Mammary epithelial cell (primary cell): ENCODE data around the gene ANO1.

ENCODE experiments used
- CTCF ChIP-seq, 2 donors: IDR thresholded peaks in 1 of 2; conservative IDR thresholded peaks in 1 of 2; 2 replicates each; pipeline ENCODE4 v1.5.1; 2011 to 2012; ENCODE audit warnings: inconsistent platforms in 2 of 2, low read length in 2 of 2, mild to moderate bottlenecking in 2 of 2, control low read depth in 1 of 2, low read depth in 1 of 2; ENCODE audit not compliant: insufficient read depth in 1 of 2; ENCODE audit errors: extremely low read depth in 1 of 2
- EZH2 ChIP-seq: IDR thresholded peaks from 2 replicates; pipeline ENCODE4 v1.6.1; 2012; ENCODE audit warnings: low read length, inconsistent platforms, borderline replicate concordance

DNA sequence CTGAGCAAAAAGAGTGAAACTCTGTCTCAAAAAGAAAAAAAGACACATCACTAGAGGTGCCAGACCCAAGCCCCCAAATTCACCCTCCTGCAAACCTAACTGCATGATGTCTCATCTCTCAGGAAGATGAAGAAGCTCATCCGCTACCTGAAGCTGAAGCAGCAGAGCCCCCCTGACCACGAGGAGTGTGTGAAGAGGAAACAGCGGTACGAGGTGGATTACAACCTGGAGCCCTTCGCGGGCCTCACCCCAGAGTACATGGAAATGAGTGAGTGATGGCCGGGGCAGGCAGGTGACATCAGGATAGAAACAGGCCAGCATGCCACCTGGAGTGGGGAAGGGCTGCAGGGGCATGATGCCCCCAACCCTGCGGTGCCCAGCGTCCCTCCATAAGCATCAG lies 89.0 kb downstream of the ANO1 start:
- TF ChIP-seq CTCF (conservative IDR thresholded peaks at IDR 0.05 in 1 of 2, IDR thresholded peaks at IDR 0.05 in 1 of 2; ENCODE audit: extremely low read depth in 1 of 2, insufficient read depth in 1 of 2, low read depth in 1 of 2, low read length in 2 of 2) (no peak), EZH2 (no peak)
